ENCODE measurements around the gene LAX1. TPM values are rescaled to one million over a fixed set of nuclear protein-coding genes. Genes with fewer than 3 reads are reported as not detected.

The LAX1 gene
- total RNA-seq, 1 donor from 2014 or later: 0.24 TPM

- intact Hi-C loops (cut with DNase I): no loop called here
- no peak for DNase-seq
- no peak for ATAC-seq (ENCODE audit: poor library complexity)
Measured at GRCh38 chr1:203797948-203798655, 33.1 kb downstream of the LAX1 start.

- intact Hi-C loops (cut with DNase I): no loop called here
- DNase-seq (no peak), ATAC-seq (ENCODE audit: poor library complexity) (no peak)
Measured at GRCh38 chr1:203799157-203799556, 34.2 kb downstream of the LAX1 start.

- ATAC-seq (ENCODE audit: poor library complexity): no peak
- DNase-seq: no peak
- intact Hi-C loops (cut with DNase I): no loop called here
Measured at GRCh38 chr1:203799971-203800370, 35.0 kb downstream of the LAX1 start.

- ATAC-seq (ENCODE audit: poor library complexity) (no peak), DNase-seq (no peak)
- intact Hi-C loops (cut with DNase I): no loop called here
Measured at GRCh38 chr1:203805689-203806088, 40.7 kb downstream of the LAX1 start.

GRCh38 chr1:203807196-203807595 lies 42.2 kb downstream of the LAX1 start:
- ATAC-seq (ENCODE audit: poor library complexity): no peak
- intact Hi-C loops (cut with DNase I): no loop called here
- no peak for DNase-seq

- DNase-seq (no peak), ATAC-seq (ENCODE audit: poor library complexity) (no peak)
- intact Hi-C loops (cut with DNase I): loop anchor here (2.0 kb wide), 1 partner anchor 21 kb away; no protein-coding TSS in a partner anchor
Measured at GRCh38 chr1:203813581-203814341, 48.8 kb downstream of the LAX1 start.

- no peak for DNase-seq
- intact Hi-C loops (cut with DNase I): no loop called here
- no peak for ATAC-seq (ENCODE audit: poor library complexity)
Measured at GRCh38 chr1:203818399-203818798, 53.4 kb downstream of the LAX1 start.

- intact Hi-C loops (cut with DNase I): no loop called here
- ATAC-seq (ENCODE audit: poor library complexity): no peak
- DNase-seq: no peak
Measured at GRCh38 chr1:203823306-203823705, 58.3 kb downstream of the LAX1 start.

Other genes starting within 250 kb of the LAX1 start
- gene ATP2B4, start 138.4 kb upstream of the LAX1 start, total RNA-seq: 62.9 TPM
- 12.3 TPM for gene ZBED6, start 30.4 kb downstream of the LAX1 start, total RNA-seq
- gene ZC3H11A, start 30.4 kb downstream of the LAX1 start, total RNA-seq: 49.2 TPM
- 51.4 TPM for gene SNRPE, start 96.4 kb downstream of the LAX1 start, total RNA-seq

Measured in Right ventricle myocardium superior (tissue), 1 donor.